SK-N-SH (cell line): ENCODE measurements around the gene PNPLA2. TPM values are rescaled to one million over a fixed set of nuclear protein-coding genes. Genes with fewer than 3 reads are reported as not detected.
A peak's percentile ranks its signal among the peaks of the same experiment; 100 is the strongest.

Experiments used
- CTCF ChIA-PET: fragments of 300-600, 350-600 bp; formaldehyde crosslinking; extraction: SDS; loops from one replicate; lab custom pipeline; 2021; lab: Yijun Ruan, JAX
- POLR2A ChIA-PET: fragments of 350-600 bp; sonication (Branson Sonifier 250); formaldehyde crosslinking; extraction: SDS; loops from one replicate; lab custom pipeline; 2020; ENCODE audit warnings: antibody characterized with exemption, inconsistent platforms; lab: Yijun Ruan, JAX
- DNase-seq: peaks from one replicate; pipeline ENCODE4 v3.0.0; 2012
- H2AFZ ChIP-seq: fragments of 200-600 bp; sonication (generic); 2 replicates; pipeline ENCODE4 v1.8.1; 2016; ENCODE audit warnings: antibody characterized with exemption, mild to moderate bottlenecking, low read depth
- H3F3A ChIP-seq: fragments of 200-600 bp; sonication (generic); replicated peaks from 2 replicates; pipeline ENCODE3; 2016; ENCODE audit warnings: antibody characterized with exemption, mild to moderate bottlenecking; ENCODE audit not compliant: insufficient read depth
- H3K27ac ChIP-seq, 2 experiments: fragments of 200-500 bp in 1 of 2; fragments of 200-600 bp in 1 of 2; sonication (Bioruptor generic) in 1 of 2; sonication (generic), shearing (Covaris generic) in 1 of 2; 2 replicates each; pipeline versions ENCODE4 v1.5.1 to v1.6.1; 2014 to 2016; ENCODE audit warnings: low read depth in 2 of 2, inconsistent platforms in 1 of 2, low read length in 1 of 2, mild to moderate bottlenecking in 1 of 2, mixed read lengths in 1 of 2
- H3K27me3 ChIP-seq: fragments of 200-600 bp; sonication (generic), shearing (Covaris generic); 2 replicates; pipeline ENCODE4 v1.6.1; 2016; ENCODE audit warnings: mixed run types; ENCODE audit not compliant: insufficient read depth
- H3K36me3 ChIP-seq, 2 experiments: fragments of 200-500 bp in 1 of 2; fragments of 200-600 bp in 1 of 2; sonication (Bioruptor generic) in 1 of 2; sonication (generic) in 1 of 2; replicated peaks in 1 of 2; 2 replicates each; pipeline versions ENCODE3 to v1.5.1; 2014 to 2016; ENCODE audit warnings: low read length in 1 of 2, mild to moderate bottlenecking in 1 of 2; ENCODE audit not compliant: insufficient read depth in 2 of 2, control insufficient read depth in 1 of 2
- H3K4me1 ChIP-seq, 2 experiments: fragments of 200-500 bp in 1 of 2; fragments of 200-600 bp in 1 of 2; sonication (Bioruptor generic) in 1 of 2; sonication (generic), shearing (Covaris generic) in 1 of 2; 2 replicates each; pipeline versions ENCODE4 v1.5.1 to v1.6.1; 2014 to 2016; ENCODE audit warnings: low read depth in 1 of 2, low read length in 1 of 2, mixed run types in 1 of 2; ENCODE audit not compliant: insufficient read depth in 2 of 2, control insufficient read depth in 1 of 2
- H3K4me2 ChIP-seq: fragments of 200-600 bp; sonication (generic), shearing (Covaris generic); 2 replicates; pipeline ENCODE4 v1.6.1; 2017; ENCODE audit warnings: mixed run types
- H3K4me3 ChIP-seq, 2 experiments: fragments of 200-500 bp in 1 of 2; fragments of 200-600 bp in 1 of 2; sonication (Bioruptor generic) in 1 of 2; sonication (generic), shearing (Covaris generic) in 1 of 2; 2 replicates each; pipeline versions ENCODE4 v1.5.1 to v1.8.1; 2014 to 2016; ENCODE audit warnings: low read depth in 2 of 2, inconsistent platforms in 1 of 2, low read length in 1 of 2, mild to moderate bottlenecking in 1 of 2, mixed read lengths in 1 of 2, moderate library complexity in 1 of 2
- H3K79me2 ChIP-seq: fragments of 200-600 bp; sonication (generic); 2 replicates; pipeline ENCODE4 v1.8.1; 2017; ENCODE audit warnings: mild to moderate bottlenecking; ENCODE audit not compliant: insufficient read depth
- H3K9ac ChIP-seq: fragments of 200-600 bp; sonication (generic); 2 replicates; pipeline ENCODE4 v1.6.1; 2017; ENCODE audit warnings: mixed run types
- H3K9me2 ChIP-seq: fragments of 200-600 bp; sonication (generic); 2 replicates; pipeline ENCODE4 v1.6.1; 2017; ENCODE audit warnings: mixed run types
- H3K9me3 ChIP-seq: fragments of 200-600 bp; sonication (generic); 2 replicates; pipeline ENCODE4 v1.6.1; 2017; ENCODE audit warnings: mixed run types, mild to moderate bottlenecking, moderate library complexity
- H4K20me1 ChIP-seq: fragments of 200-600 bp; sonication (generic); 2 replicates; pipeline ENCODE4 v1.6.1; 2017; ENCODE audit warnings: mild to moderate bottlenecking, mixed run types; ENCODE audit not compliant: insufficient read depth
- CHD2 ChIP-seq: fragments of 150-350 bp; IDR thresholded peaks from 2 replicates; pipeline ENCODE4 v1.6.1; 2018; ENCODE audit warnings: low read length; ENCODE audit not compliant: partially characterized antibody
- ELF1 ChIP-seq: IDR thresholded peaks from 2 replicates; pipeline ENCODE4 v1.4.0; 2012
- EP300 ChIP-seq, 2 experiments: IDR thresholded peaks; 2 replicates each; pipeline versions ENCODE4 v1.4.0 to v1.6.1; 2012; ENCODE audit warnings: borderline replicate concordance in 1 of 2, low read depth in 1 of 2, low read length in 1 of 2
- EZH2phosphoT487 ChIP-seq: fragments of 200-600 bp; sonication (generic); IDR thresholded peaks from 2 replicates; pipeline ENCODE4 v1.6.1; 2017; ENCODE audit warnings: low read depth, mixed run types, mild to moderate bottlenecking, antibody characterized with exemption, moderate library complexity, borderline replicate concordance
- FOSL2 ChIP-seq: IDR thresholded peaks from 2 replicates; pipeline ENCODE4 v1.4.0; 2012; ENCODE audit warnings: low read depth, mild to moderate bottlenecking, moderate library complexity, borderline replicate concordance
- FOXJ3 ChIP-seq: sonication (generic); formaldehyde crosslinking; IDR thresholded peaks from 2 replicates; pipeline ENCODE4 v1.5.1; 2020; ENCODE audit warnings: mild to moderate bottlenecking, missing genetic modification reagents
- FOXM1 ChIP-seq: IDR thresholded peaks from 2 replicates; pipeline ENCODE4 v1.4.0; 2012; ENCODE audit warnings: low read depth, mild to moderate bottlenecking
- GABPA ChIP-seq: IDR thresholded peaks from 2 replicates; pipeline ENCODE4 v1.4.0; 2012; ENCODE audit warnings: low read depth, mild to moderate bottlenecking
- MEF2A ChIP-seq: IDR thresholded peaks from 2 replicates; pipeline ENCODE4 v1.4.0; 2012; ENCODE audit warnings: low read depth, borderline replicate concordance
- MXI1 ChIP-seq: IDR thresholded peaks from 2 replicates; pipeline ENCODE4 v1.6.1; 2012; ENCODE audit warnings: mild to moderate bottlenecking, low read depth, low read length, improper control_type of control experiment
- NRF1 ChIP-seq: IDR thresholded peaks from 2 replicates; pipeline ENCODE4 v1.6.1; 2012; ENCODE audit warnings: low read depth, mild to moderate bottlenecking, low read length
- POLR2AphosphoS5 ChIP-seq: IDR thresholded peaks from 2 replicates; pipeline ENCODE4 v1.6.1; 2012; ENCODE audit warnings: low read depth, low read length
- RAD21 ChIP-seq: IDR thresholded peaks from 2 replicates; pipeline ENCODE4 v1.6.1; 2012; ENCODE audit warnings: mild to moderate bottlenecking, low read length
- RCOR1 ChIP-seq: fragments of 150-350 bp; IDR thresholded peaks from 2 replicates; pipeline ENCODE4 v1.6.1; 2017; ENCODE audit warnings: antibody characterized with exemption, low read length
- RFX5 ChIP-seq: IDR thresholded peaks from 2 replicates; pipeline ENCODE4 v1.6.1; 2012; ENCODE audit warnings: mild to moderate bottlenecking, improper control_type of control experiment, low read length
- RXRA ChIP-seq: IDR thresholded peaks from 2 replicates; pipeline ENCODE4 v1.4.0; 2012; ENCODE audit warnings: low read depth, mild to moderate bottlenecking, borderline replicate concordance
- SIN3A ChIP-seq: IDR thresholded peaks from 2 replicates; pipeline ENCODE4 v1.6.1; 2012; ENCODE audit warnings: low read depth, mild to moderate bottlenecking, low read length, moderate library complexity, borderline replicate concordance
- TCF12 ChIP-seq: IDR thresholded peaks from 2 replicates; pipeline ENCODE4 v1.4.0; 2012
- YY1 ChIP-seq: IDR thresholded peaks from 2 replicates; pipeline ENCODE4 v1.4.0; 2012; ENCODE audit warnings: low read depth, mild to moderate bottlenecking
- WGBS: methylation state at CpG from one replicate; pipeline ENCODE4 v1.1.6; 2017; ENCODE audit warnings: low lambda C conversion rate; 5-methylcytosine and 5-hydroxymethylcytosine counted together
- polyA plus RNA-seq, 3 experiments: library from polyadenylated mRNA; depleted of rRNA; stranded (reverse); fragments of >200 nt; gene quantifications; 2 replicates each; pipeline ENCODE4 v1.2.3, GENCODE V29; 2012
- TF ChIP-seq, protein P1 (sequence below): fragments of 150-350 bp; IDR thresholded peaks from 2 replicates; pipeline ENCODE4 v1.6.1; 2017; ENCODE audit warnings: antibody characterized with exemption, low read length, low read depth, borderline replicate concordance
- TF ChIP-seq, protein P2 (sequence below): IDR thresholded peaks from 2 replicates; pipeline ENCODE4 v1.4.0; 2012; ENCODE audit warnings: low read depth
- TF ChIP-seq, protein P3 (sequence below): IDR thresholded peaks from 2 replicates; pipeline ENCODE4 v1.4.0; 2012; ENCODE audit warnings: low read depth, borderline replicate concordance
- TF ChIP-seq, protein P4 (sequence below): fragments of 200-600 bp; sonication (generic); IDR thresholded peaks from 2 replicates; pipeline ENCODE4 v1.6.1; 2017; ENCODE audit warnings: antibody characterized with exemption, mild to moderate bottlenecking, moderate library complexity

The PNPLA2 gene
- polyA plus RNA-seq, 1 of the 3 experiments (the other 2 are of a cell fraction) = 60.3 TPM

DNA sequence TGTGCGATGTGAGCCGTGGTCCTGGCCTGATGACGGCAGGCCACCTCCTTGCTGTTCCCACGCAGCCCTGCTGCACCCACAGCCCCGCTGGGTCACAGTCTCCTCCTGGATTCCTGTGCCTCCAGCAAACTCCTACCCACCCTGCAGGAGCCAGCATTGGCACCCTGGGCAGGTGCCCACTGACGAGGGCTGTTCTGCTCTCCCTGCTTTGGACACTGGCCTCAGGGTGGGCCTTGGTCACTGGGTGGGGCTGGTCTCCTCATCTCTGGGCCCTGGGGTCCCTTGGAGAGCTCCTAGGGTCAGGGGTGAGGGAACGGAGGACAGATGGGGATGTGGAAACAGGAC lies 36.6 kb downstream of the PNPLA2 start:
- Histone ChIP-seq H3K9ac (no peak overlapping the region), H3K4me1 (peaks cover 10 to 73% of the 10 kb centered on the region in 2 experiments; a peak in 2 of 4 replicates), H3K27me3 (no peaks in the 10 kb centered on the region), H3K4me2 (no peak overlapping the region), H3K4me3 (no peak overlapping the region), H3K36me3 (no peaks in the 10 kb centered on the region), H4K20me1 (peaks cover 87% of the 10 kb centered on the region), H3K9me3 (no peaks in the 10 kb centered on the region), H3F3A (no peaks in the 10 kb centered on the region), H3K9me2 (no peaks in the 10 kb centered on the region), H3K79me2 (peaks cover 21% of the 10 kb centered on the region; the same call in 1 of the 2 replicates), H3K27ac (peak overlapping the region in 1 of 2 experiments; percentile 89; a peak in 2 of 4 replicates), H2AFZ (no peak overlapping the region)
- CTCF ChIA-PET = interaction anchor here (0.8 to 3.5 kb wide), 4 partner anchors 7 to 195 kb away, joined by 3 to 24 read pairs (median 4); partner anchors contain the start of gene PNPLA2
- TF ChIP-seq FOSL2 (no peak), YY1 (no peak), FOXJ3 (CRISPR knock-in tag) (no peak), EP300 (IDR thresholded peaks at IDR 0.05; ENCODE audit: borderline replicate concordance in 1 of 2, low read depth in 1 of 2, low read length in 1 of 2) (no peak), POLR2AphosphoS5 (no peak), GABPA (no peak), NRF1 (no peak), FOXM1 (no peak), ELF1 (no peak), MXI1 (no peak), RCOR1 (no peak), RFX5 (no peak), RAD21 (no peak), MEF2A (no peak), SIN3A (no peak), EZH2phosphoT487 (no peak), TCF12 (no peak)
- TF ChIP-seq, protein P1, sequence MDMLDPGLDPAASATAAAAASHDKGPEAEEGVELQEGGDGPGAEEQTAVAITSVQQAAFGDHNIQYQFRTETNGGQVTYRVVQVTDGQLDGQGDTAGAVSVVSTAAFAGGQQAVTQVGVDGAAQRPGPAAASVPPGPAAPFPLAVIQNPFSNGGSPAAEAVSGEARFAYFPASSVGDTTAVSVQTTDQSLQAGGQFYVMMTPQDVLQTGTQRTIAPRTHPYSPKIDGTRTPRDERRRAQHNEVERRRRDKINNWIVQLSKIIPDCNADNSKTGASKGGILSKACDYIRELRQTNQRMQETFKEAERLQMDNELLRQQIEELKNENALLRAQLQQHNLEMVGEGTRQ = no peak
- TF ChIP-seq, protein P2, sequence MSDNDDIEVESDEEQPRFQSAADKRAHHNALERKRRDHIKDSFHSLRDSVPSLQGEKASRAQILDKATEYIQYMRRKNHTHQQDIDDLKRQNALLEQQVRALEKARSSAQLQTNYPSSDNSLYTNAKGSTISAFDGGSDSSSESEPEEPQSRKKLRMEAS = no peak
- POLR2A ChIA-PET = interaction anchor here (2.7 kb wide), 1 partner anchor 13 kb away, joined by 13 read pairs; the partner anchor contains the start of genes POLR2L and TSPAN4
- WGBS = 97% methylated on average over 4 of the region's 7 CpGs
- DNase-seq = no peak

DNA sequence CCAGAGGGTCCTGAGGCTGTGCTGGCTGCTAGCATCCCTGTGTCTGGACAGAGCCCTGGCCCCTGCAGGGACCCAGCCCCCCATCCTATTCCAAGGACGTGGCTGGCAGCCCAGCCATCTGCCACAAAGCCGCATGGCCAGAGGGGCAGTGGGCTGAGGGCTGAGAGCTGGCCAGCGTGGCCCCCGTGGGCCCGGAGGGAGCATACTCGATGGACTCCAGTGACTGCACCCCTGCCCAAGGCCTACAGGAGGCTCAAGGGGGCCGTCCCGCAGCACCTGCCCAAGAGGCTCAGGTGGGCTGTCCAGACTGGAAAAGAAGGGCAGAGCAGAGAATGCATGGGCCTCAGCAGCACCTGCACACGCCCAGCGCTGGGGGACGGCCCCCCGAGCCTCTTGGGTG lies 37.1 kb downstream of the PNPLA2 start:
- Histone ChIP-seq H3F3A (no peaks in the 10 kb centered on the region), H3K27me3 (no peaks in the 10 kb centered on the region), H2AFZ (no peak overlapping the region), H3K9me3 (no peaks in the 10 kb centered on the region), H3K9ac (no peak overlapping the region), H3K4me1 (peaks cover 10 to 73% of the 10 kb centered on the region in 2 experiments; a peak in 2 of 4 replicates), H3K4me3 (no peak overlapping the region), H3K9me2 (no peaks in the 10 kb centered on the region), H3K36me3 (no peaks in the 10 kb centered on the region), H4K20me1 (peaks cover 86% of the 10 kb centered on the region), H3K27ac (peak overlapping the region in 1 of 2 experiments; percentile 89; a peak in 2 of 4 replicates), H3K4me2 (no peak overlapping the region), H3K79me2 (peaks cover 22% of the 10 kb centered on the region; the same call in 1 of the 2 replicates)
- ChIA-PET CTCF (interaction anchor here (0.8 to 3.5 kb wide), 6 partner anchors 8 to 195 kb away, joined by 3 to 24 read pairs (median 3); partner anchors contain the start of gene PNPLA2), POLR2A (interaction anchor here (0.6 to 2.7 kb wide), 2 partner anchors 14 to 37 kb away, joined by 3 to 13 read pairs; partner anchors contain the start of genes PNPLA2, POLR2L and TSPAN4)
- peak; percentile 74 for DNase-seq
- no CpG with 5 or more reads among the region's 12 CpGs for WGBS
- TF ChIP-seq, protein P3, sequence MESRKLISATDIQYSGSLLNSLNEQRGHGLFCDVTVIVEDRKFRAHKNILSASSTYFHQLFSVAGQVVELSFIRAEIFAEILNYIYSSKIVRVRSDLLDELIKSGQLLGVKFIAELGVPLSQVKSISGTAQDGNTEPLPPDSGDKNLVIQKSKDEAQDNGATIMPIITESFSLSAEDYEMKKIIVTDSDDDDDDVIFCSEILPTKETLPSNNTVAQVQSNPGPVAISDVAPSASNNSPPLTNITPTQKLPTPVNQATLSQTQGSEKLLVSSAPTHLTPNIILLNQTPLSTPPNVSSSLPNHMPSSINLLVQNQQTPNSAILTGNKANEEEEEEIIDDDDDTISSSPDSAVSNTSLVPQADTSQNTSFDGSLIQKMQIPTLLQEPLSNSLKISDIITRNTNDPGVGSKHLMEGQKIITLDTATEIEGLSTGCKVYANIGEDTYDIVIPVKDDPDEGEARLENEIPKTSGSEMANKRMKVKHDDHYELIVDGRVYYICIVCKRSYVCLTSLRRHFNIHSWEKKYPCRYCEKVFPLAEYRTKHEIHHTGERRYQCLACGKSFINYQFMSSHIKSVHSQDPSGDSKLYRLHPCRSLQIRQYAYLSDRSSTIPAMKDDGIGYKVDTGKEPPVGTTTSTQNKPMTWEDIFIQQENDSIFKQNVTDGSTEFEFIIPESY = no peak
- no peak for TF ChIP-seq RXRA
- no peak for TF ChIP-seq RFX5
- TF ChIP-seq, protein P1 = no peak
- no peak for TF ChIP-seq CHD2
- TF ChIP-seq GABPA = no peak
- no peak for TF ChIP-seq FOXM1
- TF ChIP-seq EZH2phosphoT487 = no peak
- TF ChIP-seq MEF2A = no peak
- TF ChIP-seq, protein P4, sequence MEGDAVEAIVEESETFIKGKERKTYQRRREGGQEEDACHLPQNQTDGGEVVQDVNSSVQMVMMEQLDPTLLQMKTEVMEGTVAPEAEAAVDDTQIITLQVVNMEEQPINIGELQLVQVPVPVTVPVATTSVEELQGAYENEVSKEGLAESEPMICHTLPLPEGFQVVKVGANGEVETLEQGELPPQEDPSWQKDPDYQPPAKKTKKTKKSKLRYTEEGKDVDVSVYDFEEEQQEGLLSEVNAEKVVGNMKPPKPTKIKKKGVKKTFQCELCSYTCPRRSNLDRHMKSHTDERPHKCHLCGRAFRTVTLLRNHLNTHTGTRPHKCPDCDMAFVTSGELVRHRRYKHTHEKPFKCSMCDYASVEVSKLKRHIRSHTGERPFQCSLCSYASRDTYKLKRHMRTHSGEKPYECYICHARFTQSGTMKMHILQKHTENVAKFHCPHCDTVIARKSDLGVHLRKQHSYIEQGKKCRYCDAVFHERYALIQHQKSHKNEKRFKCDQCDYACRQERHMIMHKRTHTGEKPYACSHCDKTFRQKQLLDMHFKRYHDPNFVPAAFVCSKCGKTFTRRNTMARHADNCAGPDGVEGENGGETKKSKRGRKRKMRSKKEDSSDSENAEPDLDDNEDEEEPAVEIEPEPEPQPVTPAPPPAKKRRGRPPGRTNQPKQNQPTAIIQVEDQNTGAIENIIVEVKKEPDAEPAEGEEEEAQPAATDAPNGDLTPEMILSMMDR = no peak
